ENCODE measurements around the gene PSAP. TPM values are rescaled to one million over a fixed set of nuclear protein-coding genes. Genes with fewer than 3 reads are reported as not detected.

The PSAP gene
- total and polyA plus RNA-seq, 2 donors from 2014 or later: 1,082 to 1,249 TPM

DNA sequence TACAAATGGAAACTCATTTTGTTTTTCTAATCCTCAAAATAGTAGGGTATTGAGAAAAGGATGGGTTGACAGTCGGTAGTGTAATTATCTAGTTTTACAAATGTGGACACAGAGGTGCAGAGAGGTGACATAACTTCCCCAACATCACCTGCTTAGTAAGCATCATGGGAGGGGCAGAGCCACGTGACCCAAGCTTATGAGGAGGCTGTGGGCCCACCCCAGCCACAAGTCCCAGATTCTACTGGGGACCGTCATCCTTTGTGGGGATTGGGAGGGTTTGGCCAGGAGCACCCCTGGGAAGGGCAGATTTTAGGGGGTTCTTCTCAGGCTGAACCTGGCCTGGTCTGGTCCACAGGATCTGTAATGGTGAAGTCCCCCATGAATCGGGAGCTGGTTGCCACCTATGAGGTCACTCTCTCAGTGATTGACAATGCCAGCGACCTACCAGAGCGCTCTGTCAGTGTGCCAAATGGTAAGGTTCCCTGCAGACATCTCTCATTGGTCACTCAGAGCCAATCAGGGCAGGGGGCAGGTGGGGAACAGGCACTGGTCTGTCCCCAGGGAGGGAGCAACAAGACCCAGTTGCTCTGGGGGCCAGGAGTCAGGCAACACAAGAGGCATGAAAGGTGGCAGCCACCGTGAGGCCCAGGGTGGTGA is 54.2 kb downstream of the PSAP start:
- H3K27ac ChIP-seq (ENCODE audit: low read depth in 2 of 2, low read length in 2 of 2): no peak overlapping the region
- FAIRE-seq (no peak), DNase-seq (no peak)
- TF ChIP-seq, protein P1, sequence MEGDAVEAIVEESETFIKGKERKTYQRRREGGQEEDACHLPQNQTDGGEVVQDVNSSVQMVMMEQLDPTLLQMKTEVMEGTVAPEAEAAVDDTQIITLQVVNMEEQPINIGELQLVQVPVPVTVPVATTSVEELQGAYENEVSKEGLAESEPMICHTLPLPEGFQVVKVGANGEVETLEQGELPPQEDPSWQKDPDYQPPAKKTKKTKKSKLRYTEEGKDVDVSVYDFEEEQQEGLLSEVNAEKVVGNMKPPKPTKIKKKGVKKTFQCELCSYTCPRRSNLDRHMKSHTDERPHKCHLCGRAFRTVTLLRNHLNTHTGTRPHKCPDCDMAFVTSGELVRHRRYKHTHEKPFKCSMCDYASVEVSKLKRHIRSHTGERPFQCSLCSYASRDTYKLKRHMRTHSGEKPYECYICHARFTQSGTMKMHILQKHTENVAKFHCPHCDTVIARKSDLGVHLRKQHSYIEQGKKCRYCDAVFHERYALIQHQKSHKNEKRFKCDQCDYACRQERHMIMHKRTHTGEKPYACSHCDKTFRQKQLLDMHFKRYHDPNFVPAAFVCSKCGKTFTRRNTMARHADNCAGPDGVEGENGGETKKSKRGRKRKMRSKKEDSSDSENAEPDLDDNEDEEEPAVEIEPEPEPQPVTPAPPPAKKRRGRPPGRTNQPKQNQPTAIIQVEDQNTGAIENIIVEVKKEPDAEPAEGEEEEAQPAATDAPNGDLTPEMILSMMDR (IDR thresholded peaks at IDR 0.05; ENCODE audit: borderline replicate concordance, extremely low read depth, insufficient read depth): no peak
- no peak overlapping the region for H3K9ac ChIP-seq (ENCODE audit: low read length in 3 of 3)
- H3K36me3 ChIP-seq (ENCODE audit: control insufficient read depth in 2 of 3, insufficient read depth in 3 of 3, low read length in 3 of 3): no peaks in the 10 kb centered on the region
- H3K9me3 ChIP-seq (ENCODE audit: control insufficient read depth in 2 of 3, insufficient read depth in 1 of 3, low read length in 3 of 3): no peaks in the 10 kb centered on the region
- no peak overlapping the region for H3K4me3 ChIP-seq (ENCODE audit: low read length in 3 of 3)
- no peaks in the 10 kb centered on the region for H3K27me3 ChIP-seq (ENCODE audit: control insufficient read depth, insufficient read depth, low read length)
- no peaks in the 10 kb centered on the region for H3K4me1 ChIP-seq (ENCODE audit: control insufficient read depth in 2 of 3, insufficient read depth in 2 of 3, low read depth in 1 of 3, low read length in 3 of 3)
- intact Hi-C loops (cut with DNase I): no loop called here

DNA sequence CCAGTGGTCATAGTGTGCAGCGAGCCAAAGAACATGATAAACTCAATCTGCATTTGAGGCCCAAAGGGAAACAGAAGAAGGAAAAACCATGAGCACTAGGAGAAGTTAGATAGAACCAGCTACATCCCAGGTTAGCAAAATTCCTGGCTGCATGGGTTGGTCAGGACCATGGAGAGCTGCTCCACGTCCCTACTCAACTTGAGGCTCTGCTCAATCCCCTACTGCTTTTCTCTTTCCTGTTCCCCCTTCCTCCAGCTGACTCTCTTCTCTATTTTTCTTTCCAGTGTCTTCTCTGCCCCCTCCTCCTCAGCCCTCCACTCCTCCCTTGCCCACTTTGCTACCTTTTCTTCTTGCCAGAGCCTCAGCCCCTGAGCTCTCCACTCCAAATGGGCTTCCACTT is 55.8 kb downstream of the PSAP start:
- Histone ChIP-seq H3K4me1 (ENCODE audit: control insufficient read depth in 2 of 3, insufficient read depth in 2 of 3, low read depth in 1 of 3, low read length in 3 of 3) (no peaks in the 10 kb centered on the region), H3K4me3 (ENCODE audit: low read length in 3 of 3) (no peak overlapping the region), H3K36me3 (ENCODE audit: control insufficient read depth in 2 of 3, insufficient read depth in 3 of 3, low read length in 3 of 3) (no peaks in the 10 kb centered on the region), H3K9ac (ENCODE audit: low read length in 3 of 3) (no peak overlapping the region), H3K27me3 (ENCODE audit: control insufficient read depth, insufficient read depth, low read length) (no peaks in the 10 kb centered on the region), H3K27ac (ENCODE audit: low read depth in 2 of 2, low read length in 2 of 2) (no peak overlapping the region), H3K9me3 (ENCODE audit: control insufficient read depth in 2 of 3, insufficient read depth in 1 of 3, low read length in 3 of 3) (no peaks in the 10 kb centered on the region)
- TF ChIP-seq, protein P1 (IDR thresholded peaks at IDR 0.05; ENCODE audit: borderline replicate concordance, extremely low read depth, insufficient read depth): no peak
- intact Hi-C loops (cut with DNase I): no loop called here
- FAIRE-seq: no peak
- peak in 3 of 5 donors; percentile 71 to 72 (median 72) for DNase-seq

DNA sequence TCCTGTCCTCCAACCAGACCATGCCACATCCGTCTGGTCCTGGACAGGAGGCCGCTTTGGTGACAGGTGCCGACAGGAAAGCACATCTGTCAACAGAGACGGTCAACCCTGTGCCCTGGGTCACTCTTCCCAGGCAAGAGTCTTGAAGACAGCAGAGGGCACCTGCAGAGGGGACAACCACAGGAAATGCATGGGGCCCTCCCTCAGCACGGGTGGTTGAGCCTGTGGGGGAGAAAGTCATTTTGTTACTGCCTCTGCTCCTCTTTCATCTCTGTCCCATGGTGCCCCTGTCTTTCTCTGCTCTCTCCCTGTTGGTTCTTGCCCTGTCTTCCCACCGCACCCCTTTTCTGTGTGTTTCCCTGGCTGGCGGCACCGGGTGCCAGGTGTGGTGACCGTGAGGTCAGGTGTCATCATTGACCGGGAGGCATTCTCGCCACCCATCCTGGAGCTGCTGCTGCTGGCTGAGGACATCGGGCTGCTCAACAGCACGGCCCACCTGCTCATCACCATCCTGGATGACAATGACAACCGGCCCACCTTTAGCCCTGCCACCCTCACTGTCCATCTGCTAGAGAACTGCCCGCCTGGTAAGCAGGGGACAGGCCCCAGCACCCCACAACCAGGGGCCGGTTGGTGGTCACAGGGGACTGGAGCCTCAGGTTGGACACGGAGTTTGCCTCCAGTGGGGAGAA is 60.2 kb downstream of the PSAP start:
- H3K9ac ChIP-seq (ENCODE audit: low read length in 3 of 3): no peak overlapping the region
- H3K9me3 ChIP-seq (ENCODE audit: control insufficient read depth in 2 of 3, insufficient read depth in 1 of 3, low read length in 3 of 3): no peaks in the 10 kb centered on the region
- no peak overlapping the region for H3K4me3 ChIP-seq (ENCODE audit: low read length in 3 of 3)
- TF ChIP-seq, protein P1 (IDR thresholded peaks at IDR 0.05; ENCODE audit: borderline replicate concordance, extremely low read depth, insufficient read depth): no peak
- H3K27me3 ChIP-seq (ENCODE audit: control insufficient read depth, insufficient read depth, low read length): no peaks in the 10 kb centered on the region
- intact Hi-C loops (cut with DNase I): no loop called here
- no peaks in the 10 kb centered on the region for H3K36me3 ChIP-seq (ENCODE audit: control insufficient read depth in 2 of 3, insufficient read depth in 3 of 3, low read length in 3 of 3)
- FAIRE-seq (no peak), DNase-seq (no peak)
- H3K4me1 ChIP-seq (ENCODE audit: control insufficient read depth in 2 of 3, insufficient read depth in 2 of 3, low read depth in 1 of 3, low read length in 3 of 3): no peaks in the 10 kb centered on the region
- H3K27ac ChIP-seq (ENCODE audit: low read depth in 2 of 2, low read length in 2 of 2): no peak overlapping the region

All from kidney (tissue), 14 donors.